H1 (cell line): ENCODE data around the gene TEKT3. TPM values are rescaled to one million over a fixed set of nuclear protein-coding genes. Genes with fewer than 3 reads are reported as not detected.

Experiments
- CTCF ChIA-PET: fragments of 300-600 bp; sonication (Branson Sonifier 250); formaldehyde crosslinking; loops from one replicate; lab custom pipeline; 2021; ENCODE audit not compliant: partially characterized antibody; lab: Charles Lee
- POLR2A ChIA-PET: fragments of 300-600 bp; sonication (Branson Sonifier 250); formaldehyde crosslinking; loops from one replicate; lab custom pipeline; 2021; ENCODE audit warnings: inconsistent platforms; ENCODE audit not compliant: partially characterized antibody; lab: Charles Lee
- DNase-seq, 2 experiments: peaks; one replicate each; pipeline versions ENCODE4 v3.0.0 to v3.0.0-alpha.2; 2010 to 2022; ENCODE audit warnings: low spot score in 2 of 2, low read depth in 1 of 2, mixed read lengths in 1 of 2
- FAIRE-seq: peaks from 2 replicates; lab custom pipeline; 2011; peaks lifted over from hg19 to GRCh38; lab: Jason Lieb, UNC
- H2AFZ ChIP-seq: 2 replicates; pipeline ENCODE4 v1.8.1; 2012; ENCODE audit warnings: low read length, inconsistent platforms
- H2AK5ac ChIP-seq: 2 replicates; pipeline ENCODE4 v1.6.1; 2013; ENCODE audit warnings: low read depth, low read length
- H2BK120ac ChIP-seq: replicated peaks from 2 replicates; pipeline ENCODE3; 2013; ENCODE audit warnings: low read depth, low read length, inconsistent platforms
- H2BK12ac ChIP-seq: 2 replicates; pipeline ENCODE4 v1.6.1; 2013; ENCODE audit warnings: low read depth, low read length
- H2BK15ac ChIP-seq: 2 replicates; pipeline ENCODE4 v1.6.1; 2013; ENCODE audit warnings: low read length
- H2BK20ac ChIP-seq: 2 replicates; pipeline ENCODE4 v1.6.1; 2013; ENCODE audit warnings: low read length
- H2BK5ac ChIP-seq: 2 replicates; pipeline ENCODE4 v1.6.1; 2013; ENCODE audit warnings: low read depth, low read length
- H3K14ac ChIP-seq: 2 replicates; pipeline ENCODE4 v1.6.1; 2013; ENCODE audit warnings: inconsistent platforms; ENCODE audit not compliant: insufficient read length
- H3K18ac ChIP-seq: 2 replicates; pipeline ENCODE4 v1.6.1; 2013; ENCODE audit warnings: low read length; ENCODE audit errors: extremely low read depth
- H3K23ac ChIP-seq: 2 replicates; pipeline ENCODE4 v1.6.1; 2013; ENCODE audit warnings: inconsistent platforms; ENCODE audit not compliant: insufficient read length
- H3K23me2 ChIP-seq: 2 replicates; pipeline ENCODE4 v1.6.1; 2013; ENCODE audit warnings: low read depth, low read length
- H3K27ac ChIP-seq: 2 replicates; pipeline ENCODE4 v1.6.1; 2011; ENCODE audit warnings: low read depth, low read length, inconsistent platforms
- H3K27me3 ChIP-seq, 4 experiments: replicated peaks in 1 of 4; 1 replicate in 1 of 4; 2 replicates in 3 of 4; pipeline versions ENCODE4 v1.6.1 to v1.8.1; 2011 to 2013; ENCODE audit warnings: low read length in 3 of 4, mild to moderate bottlenecking in 3 of 4, inconsistent platforms in 2 of 4, mixed read lengths in 2 of 4, moderate library complexity in 1 of 4; ENCODE audit not compliant: control insufficient read depth in 3 of 4, insufficient read depth in 3 of 4; ENCODE audit errors: extremely low read depth in 1 of 4
- H3K36me3 ChIP-seq, 4 experiments: 2 replicates each; pipeline versions ENCODE4 v1.6.1 to v1.8.1; 2011 to 2013; ENCODE audit warnings: mild to moderate bottlenecking in 4 of 4, low read length in 3 of 4, moderate library complexity in 2 of 4, control low read depth in 1 of 4, inconsistent platforms in 1 of 4; ENCODE audit not compliant: insufficient read depth in 4 of 4, control insufficient read depth in 2 of 4
- H3K4ac ChIP-seq: replicated peaks from 2 replicates; pipeline ENCODE3; 2013; ENCODE audit warnings: low read length, low read depth, mixed read lengths, inconsistent platforms; ENCODE audit not compliant: insufficient read length
- H3K4me1 ChIP-seq, 4 experiments: replicated peaks in 1 of 4; 1 replicate in 1 of 4; 2 replicates in 3 of 4; pipeline versions ENCODE4 v1.6.1 to v1.8.1; 2011 to 2013; ENCODE audit warnings: low read length in 3 of 4, inconsistent platforms in 2 of 4, mixed read lengths in 1 of 4; ENCODE audit not compliant: insufficient read depth in 4 of 4, control insufficient read depth in 3 of 4
- H3K4me2 ChIP-seq, 2 experiments: 2 replicates each; pipeline versions ENCODE4 v1.6.1 to v1.8.1; 2011 to 2013; ENCODE audit warnings: low read depth in 2 of 2, low read length in 2 of 2, control low read depth in 1 of 2, inconsistent platforms in 1 of 2, mild to moderate bottlenecking in 1 of 2; ENCODE audit not compliant: insufficient read depth in 1 of 2
- H3K4me3 ChIP-seq, 4 experiments: fragments of 200-600, 300-600 bp in 1 of 4; sonication (generic), shearing (Covaris generic), sonication (Bioruptor Twin) in 1 of 4; 2 replicates each; pipeline versions ENCODE4 v1.5.1 to v1.8.1; 2011 to 2016; ENCODE audit warnings: low read length in 4 of 4, low read depth in 3 of 4, control low read depth in 2 of 4, inconsistent platforms in 2 of 4, mild to moderate bottlenecking in 2 of 4, mixed read lengths in 1 of 4, moderate library complexity in 1 of 4; ENCODE audit not compliant: insufficient read depth in 2 of 4; ENCODE audit errors: extremely low read depth in 1 of 4
- H3K56ac ChIP-seq: replicated peaks from 2 replicates; pipeline ENCODE3; 2013; ENCODE audit warnings: low read depth, mild to moderate bottlenecking, mixed read lengths, low read length, inconsistent platforms; ENCODE audit not compliant: insufficient read length
- H3K79me1 ChIP-seq: 2 replicates; pipeline ENCODE4 v1.6.1; 2013; ENCODE audit warnings: low read depth, low read length, control low read depth
- H3K79me2 ChIP-seq, 2 experiments: 2 replicates each; pipeline versions ENCODE4 v1.6.1 to v1.8.1; 2012 to 2013; ENCODE audit warnings: low read length in 2 of 2, mild to moderate bottlenecking in 2 of 2, inconsistent platforms in 1 of 2; ENCODE audit not compliant: insufficient read depth in 2 of 2, control insufficient read depth in 1 of 2
- H3K9ac ChIP-seq, 4 experiments: replicated peaks in 1 of 4; 1 replicate in 1 of 4; 2 replicates in 3 of 4; pipeline versions ENCODE4 v1.6.1 to v1.8.1; 2011 to 2013; ENCODE audit warnings: low read depth in 3 of 4, low read length in 3 of 4, control low read depth in 2 of 4, mild to moderate bottlenecking in 2 of 4, moderate library complexity in 2 of 4, inconsistent platforms in 1 of 4; ENCODE audit errors: extremely low read depth in 1 of 4
- H3K9me3 ChIP-seq, 2 experiments: 2 replicates each; pipeline versions ENCODE4 v1.6.1 to v1.8.1; 2012 to 2013; ENCODE audit warnings: mild to moderate bottlenecking in 2 of 2, moderate library complexity in 2 of 2, control low read depth in 1 of 2, inconsistent platforms in 1 of 2, low read depth in 1 of 2, low read length in 1 of 2, mixed read lengths in 1 of 2; ENCODE audit not compliant: insufficient read depth in 2 of 2
- H4K20me1 ChIP-seq, 2 experiments: replicated peaks in 1 of 2; 2 replicates each; pipeline versions ENCODE3 to v1.8.1; 2011 to 2013; ENCODE audit warnings: inconsistent platforms in 2 of 2, low read length in 2 of 2, mild to moderate bottlenecking in 1 of 2; ENCODE audit not compliant: insufficient read depth in 2 of 2, control insufficient read depth in 1 of 2
- H4K5ac ChIP-seq: 2 replicates; pipeline ENCODE4 v1.6.1; 2013; ENCODE audit warnings: low read length, low read depth, mixed read lengths, inconsistent platforms; ENCODE audit not compliant: insufficient read length
- H4K8ac ChIP-seq: 2 replicates; pipeline ENCODE4 v1.8.0; 2013; ENCODE audit warnings: mild to moderate bottlenecking, moderate library complexity, low read length, inconsistent platforms; ENCODE audit not compliant: insufficient read depth; ENCODE audit errors: extremely low read depth
- H4K91ac ChIP-seq: replicated peaks from 2 replicates; pipeline ENCODE3; 2013; ENCODE audit warnings: low read length, mixed read lengths, inconsistent platforms; ENCODE audit not compliant: insufficient read length
- WGBS, 2 experiments: shearing (Covaris generic) in 1 of 2; methylation state at CpG; one replicate each; pipeline versions ENCODE4 v1.1.6 to v1.1.7; 2013 to 2015; ENCODE audit warnings: low lambda C conversion rate in 2 of 2, mixed read lengths in 2 of 2, inconsistent platforms in 1 of 2, low coverage in 1 of 2, missing lambda C conversion rate in 1 of 2; ENCODE audit not compliant: insufficient replicate concordance in 2 of 2, insufficient coverage in 1 of 2, insufficient read length in 1 of 2; ENCODE audit errors: extremely low coverage in 1 of 2, missing lambda C conversion rate in 1 of 2; 5-methylcytosine and 5-hydroxymethylcytosine counted together
- polyA plus RNA-seq, 7 experiments: library from polyadenylated mRNA; depleted of rRNA in 3 of 7; stranded (reverse) in 5 of 7; unstranded in 2 of 7; fragments of >200 nt in 5 of 7; fragments of 200-250 nt in 2 of 7; gene quantifications; 1 replicate in 5 of 7; 2 replicates in 1 of 7; 4 replicates in 1 of 7; pipeline versions ENCODE4 v1.2.1 to v1.2.3, GENCODE V29; 2011 to 2013; ENCODE audit warnings: missing spikeins in 2 of 7, mixed read lengths in 2 of 7
- total RNA-seq: library from RNA; stranded (reverse); fragmentation: NEBNext Ultra II Directional; extraction: Animal tissue kit (Norgen Biotek cat#: 25700); gene quantifications from 2 replicates; pipeline ENCODE4 v1.2.1, GENCODE V29; 2021

TEKT3 gene
- total and polyA plus RNA-seq, 2 of the 8 experiments (the other 6 are each of a cell fraction or from before 2014, with no cell fraction given) = 2.2 to 2.9 TPM

GRCh38 chr17:15270628-15271381 lies 70.6 kb downstream of the TEKT3 start:
- no peak overlapping the region for H2BK20ac ChIP-seq
- no peak overlapping the region for H2BK5ac ChIP-seq
- no peak overlapping the region for H3K23ac ChIP-seq
- no peaks in the 10 kb centered on the region; a peak in 2 of 7 replicates for H3K27me3 ChIP-seq
- H3K27ac ChIP-seq = no peak overlapping the region
- no peak overlapping the region for H2BK15ac ChIP-seq
- no peaks in the 10 kb centered on the region for H3K23me2 ChIP-seq
- WGBS, 2 experiments = 88 to 100% methylated on average over 1 to 9 of the region's 9 CpGs
- DNase-seq (no peak), FAIRE-seq (no peak)
- H2AFZ ChIP-seq = no peak overlapping the region
- H2BK12ac ChIP-seq = no peak overlapping the region
- H3K14ac ChIP-seq = no peak overlapping the region
- no peak overlapping the region for H3K18ac ChIP-seq
- no peaks in the 10 kb centered on the region for H3K4me1 ChIP-seq
- no peak overlapping the region for H3K9ac ChIP-seq
- H4K8ac ChIP-seq = no peak overlapping the region
- no peak overlapping the region for H3K56ac ChIP-seq
- no peak overlapping the region for H3K4me3 ChIP-seq
- no peaks in the 10 kb centered on the region for H3K79me1 ChIP-seq
- no peak overlapping the region for H3K4ac ChIP-seq
- no peak overlapping the region for H4K91ac ChIP-seq
- H3K79me2 ChIP-seq = no peaks in the 10 kb centered on the region
- H3K4me2 ChIP-seq = no peak overlapping the region
- no peaks in the 10 kb centered on the region for H3K36me3 ChIP-seq
- ChIA-PET POLR2A (no interaction called here), CTCF (interaction anchor here (1.3 to 2.2 kb wide), 3 partner anchors 8 to 232 kb away, joined by 3 to 7 read pairs (median 5); no protein-coding TSS in a partner anchor)
- no peaks in the 10 kb centered on the region for H4K20me1 ChIP-seq
- H2BK120ac ChIP-seq = no peak overlapping the region
- no peak overlapping the region for H2AK5ac ChIP-seq
- no peak overlapping the region for H4K5ac ChIP-seq
- 0 out of 4 replicates have a peak, but pooled peaks cover 0 to 4% of the 10 kb centered on the region in 2 experiments for H3K9me3 ChIP-seq
